SIG-M5 (cell line): ENCODE results near the gene RAP1GAP2.

Experiments used
- DNase-seq: peaks from one replicate; lab custom pipeline; 2025; lab: John Stamatoyannopoulos, UW

The RAP1GAP2 gene

GRCh38 chr17:2911755-2912111 is 115.5 kb downstream of the RAP1GAP2 start:
- no peak for DNase-seq

DNA sequence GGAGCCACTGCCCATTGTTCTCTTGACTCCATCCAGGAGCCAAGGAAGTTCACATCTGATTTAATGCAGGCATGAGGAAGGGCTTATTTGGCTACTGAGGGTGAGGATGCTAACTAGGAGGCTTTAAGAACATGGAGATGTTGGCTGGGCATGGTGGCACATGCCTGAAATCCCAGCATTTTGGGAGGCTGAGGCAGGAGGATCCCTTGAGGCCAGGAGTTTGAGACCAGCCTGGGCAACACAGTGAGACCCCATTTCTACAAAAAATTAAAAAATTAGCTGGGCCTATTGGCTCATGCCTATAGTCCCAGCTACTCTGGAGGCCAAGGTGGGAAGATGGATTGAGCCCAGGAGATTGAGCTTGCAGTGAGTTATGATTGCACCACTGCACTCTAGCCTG is 116.5 kb downstream of the RAP1GAP2 start:
- DNase-seq: no peak

DNA sequence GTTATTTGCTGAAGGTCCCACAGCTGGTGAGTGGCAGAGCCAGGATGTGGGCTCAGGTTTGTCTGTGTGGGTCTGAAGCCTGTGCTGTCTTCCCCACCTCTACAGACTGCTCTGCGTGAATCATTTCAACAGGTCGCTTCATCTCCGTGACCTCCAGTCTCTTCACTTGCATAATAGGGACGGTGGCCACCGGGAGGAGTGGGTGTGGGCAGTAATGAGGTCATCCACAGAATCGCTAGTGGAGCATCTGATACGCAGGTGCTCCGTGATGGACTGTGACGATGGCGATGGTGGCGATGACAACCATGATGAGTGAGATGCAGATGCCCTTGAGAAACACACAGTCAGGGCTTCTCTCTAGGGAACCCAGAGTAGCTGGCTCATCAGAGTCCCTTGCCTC is 120.2 kb downstream of the RAP1GAP2 start:
- DNase-seq: no peak

- no peak for DNase-seq
Measured at GRCh38 chr17:2921443-2921842, 125.2 kb downstream of the RAP1GAP2 start.

GRCh38 chr17:2924211-2924610 is 128.0 kb downstream of the RAP1GAP2 start:
- DNase-seq: no peak

DNA sequence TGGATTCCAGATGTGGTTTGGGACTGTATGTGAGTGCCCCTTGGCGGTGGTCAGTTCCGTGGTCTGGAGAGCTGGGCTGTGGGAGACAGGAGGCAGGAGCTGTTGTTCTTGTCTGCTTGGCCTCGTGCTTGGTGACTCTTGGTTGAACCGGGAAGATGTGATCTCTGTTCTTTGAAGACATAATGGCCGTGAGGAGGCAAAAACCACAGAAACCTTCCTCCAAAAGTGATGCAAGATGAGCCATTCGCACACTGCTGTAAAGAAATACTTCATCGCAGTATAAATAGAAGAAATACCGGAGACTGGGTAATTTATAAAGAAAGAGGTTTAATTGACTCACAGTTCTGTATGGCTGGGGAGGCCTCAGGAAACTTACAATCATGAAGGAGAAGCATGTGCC is 128.8 kb downstream of the RAP1GAP2 start:
- no peak for DNase-seq

- DNase-seq: no peak
Measured at GRCh38 chr17:2926019-2926650, 129.9 kb downstream of the RAP1GAP2 start.

- DNase-seq: no peak
Measured at GRCh38 chr17:2928294-2928890, 132.2 kb downstream of the RAP1GAP2 start.

GRCh38 chr17:2929881-2930533 is 133.8 kb downstream of the RAP1GAP2 start:
- no peak for DNase-seq

- no peak for DNase-seq
Measured at GRCh38 chr17:2931876-2932275, 135.6 kb downstream of the RAP1GAP2 start.

- no peak for DNase-seq
Measured at GRCh38 chr17:2932946-2933345, 136.7 kb downstream of the RAP1GAP2 start.

- DNase-seq: no peak
Measured at GRCh38 chr17:2933606-2934005, 137.4 kb downstream of the RAP1GAP2 start.

GRCh38 chr17:2935632-2936031 is 139.4 kb downstream of the RAP1GAP2 start:
- DNase-seq: no peak

DNA sequence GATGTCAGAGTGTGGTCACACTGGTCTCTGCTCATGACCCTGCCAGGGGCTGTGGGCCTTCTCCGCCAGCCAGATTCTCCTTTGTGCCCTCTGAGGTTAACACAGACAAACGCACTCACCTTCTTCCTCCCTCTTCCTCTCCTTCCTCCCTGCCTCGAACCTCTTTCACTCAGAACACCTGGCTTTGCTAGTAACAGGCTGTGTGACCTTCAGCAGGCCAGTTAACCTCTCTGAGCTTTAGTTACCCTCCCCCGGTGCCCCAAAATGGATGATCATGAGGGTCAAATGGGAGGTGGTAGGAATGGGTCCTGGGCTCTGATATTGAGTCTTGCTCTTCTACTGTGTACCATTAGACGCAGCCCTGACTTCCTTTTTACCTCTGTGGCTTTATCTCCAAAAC is 140.1 kb downstream of the RAP1GAP2 start:
- DNase-seq: no peak

DNA sequence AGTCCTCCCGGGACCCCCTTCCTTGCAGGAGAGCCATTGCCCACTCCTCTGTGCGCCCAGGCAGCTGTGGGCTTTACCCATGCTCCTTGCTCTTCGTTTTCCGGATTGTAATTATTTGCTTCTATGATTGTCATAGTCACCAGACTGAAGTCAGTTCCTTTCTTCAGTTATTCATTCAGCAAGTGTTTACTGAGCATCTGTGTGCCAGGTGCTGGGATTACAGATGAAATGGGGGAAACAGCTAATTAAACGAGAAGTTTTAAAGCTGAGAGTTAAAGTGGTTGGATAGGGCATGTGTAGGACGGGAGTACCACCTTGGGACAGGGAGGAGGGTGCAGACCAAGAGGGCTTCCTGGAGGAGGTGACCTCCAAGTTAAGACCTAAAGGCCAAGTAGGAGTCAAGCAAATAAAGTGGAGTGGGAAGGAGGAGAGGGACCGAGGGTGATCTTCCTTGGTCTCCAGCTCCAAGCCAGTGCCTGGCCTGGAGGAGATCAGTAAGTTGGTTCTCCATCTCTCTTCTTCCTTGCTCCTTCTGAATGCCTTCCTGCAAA is 140.6 kb downstream of the RAP1GAP2 start:
- DNase-seq: no peak

GRCh38 chr17:2937331-2938003 is 141.2 kb downstream of the RAP1GAP2 start:
- DNase-seq: no peak

DNA sequence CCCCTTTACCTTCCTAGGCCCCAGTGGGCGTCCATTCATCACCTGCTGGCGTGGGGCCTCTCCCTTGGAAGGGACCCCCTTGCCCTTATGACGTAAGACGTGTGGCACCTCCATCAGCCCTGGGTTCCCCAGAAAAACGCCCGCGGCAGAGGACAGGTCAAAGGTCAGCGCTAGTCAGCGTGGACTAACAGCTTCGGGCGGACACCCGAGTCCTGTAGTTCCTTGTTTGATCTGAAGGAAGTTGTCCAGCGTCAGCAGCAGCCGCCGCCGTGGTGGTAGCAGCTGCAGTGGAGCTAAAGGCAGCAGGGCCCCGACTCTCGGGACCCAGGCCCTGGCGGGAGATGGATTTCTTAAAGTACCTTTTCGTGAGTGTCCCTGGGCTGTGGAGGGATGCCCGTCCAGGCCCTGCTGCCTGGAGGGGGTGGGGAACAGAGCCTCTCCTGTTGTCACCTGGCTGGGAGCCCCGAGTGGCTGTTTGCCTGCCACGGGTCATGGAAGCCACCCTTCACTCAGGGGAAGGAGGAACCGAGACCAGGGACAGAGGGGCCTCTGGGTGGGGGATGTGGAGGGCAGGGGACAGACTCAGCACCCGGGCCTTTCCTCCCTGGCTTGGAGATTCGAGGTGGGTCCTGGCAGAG is 143.6 kb downstream of the RAP1GAP2 start:
- DNase-seq: no peak

GRCh38 chr17:2940352-2940751 is 144.1 kb downstream of the RAP1GAP2 start:
- no peak for DNase-seq

- DNase-seq: peak; percentile 29
Measured at GRCh38 chr17:2943981-2944380, 147.7 kb downstream of the RAP1GAP2 start.

DNA sequence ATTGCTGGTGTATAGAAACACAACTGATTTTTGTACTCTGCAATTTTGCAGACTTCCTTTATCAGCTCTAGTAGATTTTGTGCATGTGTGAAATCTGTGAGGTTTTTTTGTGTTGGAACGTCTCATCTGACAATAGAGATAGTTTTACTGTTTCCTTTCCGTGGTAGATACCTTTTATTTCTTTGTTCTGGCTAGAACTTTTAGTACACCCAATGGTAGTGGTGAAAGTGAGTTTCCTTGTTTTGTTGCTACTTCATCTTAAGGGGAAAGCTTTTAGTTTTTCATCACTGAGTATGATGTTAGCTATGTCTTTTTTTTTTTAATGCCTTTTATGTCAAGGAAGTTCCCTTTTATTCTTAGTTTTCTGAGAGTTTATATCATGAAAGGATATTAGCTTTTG is 149.1 kb downstream of the RAP1GAP2 start:
- DNase-seq: no peak

GRCh38 chr17:2946144-2946543 is 149.9 kb downstream of the RAP1GAP2 start:
- no peak for DNase-seq

GRCh38 chr17:2947588-2947950 is 151.3 kb downstream of the RAP1GAP2 start:
- DNase-seq: no peak
